Epithelial cell of prostate (primary cell): ENCODE measurements around the gene CDK10.
"Not testable (repeated sequence)": the region's sequence is repeated elsewhere in the genome, so short reads cannot be mapped to it uniquely, and the experiment has no call there.

Experiments
- DNase-seq: peaks from one replicate; pipeline ENCODE4 v3.0.0-alpha.2; 2011; ENCODE audit warnings: low read depth, low spot score
- H3K27ac ChIP-seq: fragments of 450-650 bp; 2 replicates; pipeline ENCODE4 v1.5.1; 2017; ENCODE audit warnings: mild to moderate bottlenecking

Gene CDK10

GRCh38 chr16:89686520-89687091 lies at the start of gene CDK10:
Gene CDK10, plus strand, starts transcription at chr16:89686689. Its CDS starts 22 bp downstream, at chr16:89686711.
- no peak for DNase-seq

GRCh38 chr16:89637379-89637778 lies 49.1 kb upstream of the CDK10 start:
- no peak overlapping the region for H3K27ac ChIP-seq
- DNase-seq = no peak

More at GRCh38 chr16:89686520-89687091, at the start of gene CDK10:
- H3K27ac ChIP-seq = peak within 1 kb of the TSS; percentile 82

GRCh38 chr16:89638455-89638854 lies 48.0 kb upstream of the CDK10 start:
- H3K27ac ChIP-seq = no peak overlapping the region
- DNase-seq = no peak

- no peak for DNase-seq
- H3K27ac ChIP-seq = no peak overlapping the region
These were observed 47.1 kb upstream of the CDK10 start for GRCh38 chr16:89639385-89639784.

GRCh38 chr16:89641458-89642119 lies 44.9 kb upstream of the CDK10 start:
- DNase-seq = no peak
- H3K27ac ChIP-seq = no peak overlapping the region

- no peak for DNase-seq
- H3K27ac ChIP-seq = no peak overlapping the region
These were observed 43.9 kb upstream of the CDK10 start for GRCh38 chr16:89642574-89642973.

- DNase-seq = no peak
- no peak overlapping the region for H3K27ac ChIP-seq
These were observed 42.7 kb upstream of the CDK10 start for GRCh38 chr16:89643769-89644300.

- no peak for DNase-seq
These were observed 41.4 kb upstream of the CDK10 start for GRCh38 chr16:89645122-89645521.

GRCh38 chr16:89646270-89646669 lies 40.2 kb upstream of the CDK10 start:
- DNase-seq = no peak
- H3K27ac ChIP-seq = no peak overlapping the region

More at GRCh38 chr16:89645122-89645521, 41.4 kb upstream of the CDK10 start:
- H3K27ac ChIP-seq = no peak overlapping the region

- DNase-seq = peak; percentile 18
- H3K27ac ChIP-seq = no peak overlapping the region
These were observed 39.6 kb upstream of the CDK10 start for GRCh38 chr16:89646906-89647305.

- no peak overlapping the region for H3K27ac ChIP-seq
- no peak for DNase-seq
These were observed 34.9 kb upstream of the CDK10 start for GRCh38 chr16:89651584-89651983.

- H3K27ac ChIP-seq = no peak overlapping the region
- DNase-seq = no peak
These were observed 32.7 kb upstream of the CDK10 start for GRCh38 chr16:89653656-89654295.

- no peak overlapping the region for H3K27ac ChIP-seq
- DNase-seq = no peak
These were observed 31.3 kb upstream of the CDK10 start for GRCh38 chr16:89655062-89655643.

- peak overlapping the region; percentile 68 for H3K27ac ChIP-seq
These were observed 29.9 kb upstream of the CDK10 start for GRCh38 chr16:89656435-89657121.

GRCh38 chr16:89657442-89658220 lies 28.9 kb upstream of the CDK10 start, which contains the start of the genes CHMP1A and SPATA33:
Gene CHMP1A, minus strand, starts transcription at chr16:89657708. Its CDS starts 120 bp downstream, at chr16:89657588.
Gene SPATA33, plus strand, starts transcription at chr16:89657836. Its CDS starts 76 bp downstream, at chr16:89657912.
- peak within 1 kb of the TSS; percentile 68 for H3K27ac ChIP-seq
- peak; percentile 24 for DNase-seq

More at GRCh38 chr16:89656435-89657121, 29.9 kb upstream of the CDK10 start:
- no peak for DNase-seq

GRCh38 chr16:89658221-89658879 lies 28.1 kb upstream of the CDK10 start:
- no peak for DNase-seq
- peak overlapping the region; percentile 68 for H3K27ac ChIP-seq

- H3K27ac ChIP-seq = no peak overlapping the region
These were observed 26.3 kb upstream of the CDK10 start for GRCh38 chr16:89660146-89660545.

GRCh38 chr16:89661215-89661614 lies 25.3 kb upstream of the CDK10 start:
- no peak overlapping the region for H3K27ac ChIP-seq
- no peak for DNase-seq

More at GRCh38 chr16:89660146-89660545, 26.3 kb upstream of the CDK10 start:
- no peak for DNase-seq

GRCh38 chr16:89664238-89664637 lies 22.3 kb upstream of the CDK10 start:
- H3K27ac ChIP-seq, DNase-seq: not testable (repeated sequence)
